ENCODE data around the gene CTNNA2. TPM values are rescaled to one million over a fixed set of nuclear protein-coding genes. Genes with fewer than 3 reads are reported as not detected.
"Not testable (repeated sequence)": the region's sequence is repeated elsewhere in the genome, so short reads cannot be mapped to it uniquely, and the experiment has no call there.

Gene CTNNA2
- total RNA-seq, 4 donors from 2014 or later, result 0.40 to 1.7 (median 1.5) TPM; not detected in 1

DNA sequence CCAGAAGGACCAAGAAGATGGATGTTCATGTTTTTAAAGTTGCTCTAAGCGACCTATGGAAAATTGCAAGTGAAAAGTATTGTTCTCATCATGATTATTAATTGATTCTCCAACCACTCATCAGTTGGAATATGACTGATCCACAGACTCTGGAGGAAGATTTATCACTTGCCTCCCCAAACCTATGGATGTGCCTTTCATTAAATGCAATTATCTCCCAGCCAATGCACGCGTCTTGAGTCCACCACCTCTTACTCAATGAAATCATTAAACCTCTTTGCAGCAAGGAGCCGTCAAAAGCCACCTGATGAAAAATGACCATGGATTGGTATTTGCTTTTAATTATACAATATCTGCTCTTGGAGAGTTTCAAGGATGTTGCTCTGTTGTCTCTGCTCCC is 626.1 kb downstream of the CTNNA2 start:
- no peaks in the 10 kb centered on the region for H3K27me3 ChIP-seq
- TF ChIP-seq POLR2A (IDR thresholded peaks at IDR 0.05) (no peak), EP300 (IDR thresholded peaks at IDR 0.05; ENCODE audit: low read depth) (no peak), POLR2AphosphoS5 (IDR thresholded peaks at IDR 0.05) (no peak)
- TF ChIP-seq, protein P1, sequence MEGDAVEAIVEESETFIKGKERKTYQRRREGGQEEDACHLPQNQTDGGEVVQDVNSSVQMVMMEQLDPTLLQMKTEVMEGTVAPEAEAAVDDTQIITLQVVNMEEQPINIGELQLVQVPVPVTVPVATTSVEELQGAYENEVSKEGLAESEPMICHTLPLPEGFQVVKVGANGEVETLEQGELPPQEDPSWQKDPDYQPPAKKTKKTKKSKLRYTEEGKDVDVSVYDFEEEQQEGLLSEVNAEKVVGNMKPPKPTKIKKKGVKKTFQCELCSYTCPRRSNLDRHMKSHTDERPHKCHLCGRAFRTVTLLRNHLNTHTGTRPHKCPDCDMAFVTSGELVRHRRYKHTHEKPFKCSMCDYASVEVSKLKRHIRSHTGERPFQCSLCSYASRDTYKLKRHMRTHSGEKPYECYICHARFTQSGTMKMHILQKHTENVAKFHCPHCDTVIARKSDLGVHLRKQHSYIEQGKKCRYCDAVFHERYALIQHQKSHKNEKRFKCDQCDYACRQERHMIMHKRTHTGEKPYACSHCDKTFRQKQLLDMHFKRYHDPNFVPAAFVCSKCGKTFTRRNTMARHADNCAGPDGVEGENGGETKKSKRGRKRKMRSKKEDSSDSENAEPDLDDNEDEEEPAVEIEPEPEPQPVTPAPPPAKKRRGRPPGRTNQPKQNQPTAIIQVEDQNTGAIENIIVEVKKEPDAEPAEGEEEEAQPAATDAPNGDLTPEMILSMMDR (IDR thresholded peaks at IDR 0.05), result no peak
- 86 to 89% methylated on average over 1 to 4 of the region's 4 CpGs for WGBS, 2 donors (ENCODE audit: low coverage in 1 of 2)
- in situ Hi-C loops (cut with MboI; ENCODE audit: low pct_ligation_motif_present in 1 of 4, low pct_unique_long_range_greater_than_20kb in 1 of 4, low sequenced_read_pairs in 3 of 4), result no loop called here
- DNase-seq, result no peak
- H3K4me3 ChIP-seq, result no peak overlapping the region
- H3K36me3 ChIP-seq, result no peaks in the 10 kb centered on the region
- no peak overlapping the region for H3K27ac ChIP-seq
- no peaks in the 10 kb centered on the region for H3K9me3 ChIP-seq
- peaks cover 0 to 8% (median 3%) of the 10 kb centered on the region in 4 donors for H3K4me1 ChIP-seq
- intact Hi-C loops (cut with DNase I; ENCODE audit: low total_unique reads), result no loop called here

DNA sequence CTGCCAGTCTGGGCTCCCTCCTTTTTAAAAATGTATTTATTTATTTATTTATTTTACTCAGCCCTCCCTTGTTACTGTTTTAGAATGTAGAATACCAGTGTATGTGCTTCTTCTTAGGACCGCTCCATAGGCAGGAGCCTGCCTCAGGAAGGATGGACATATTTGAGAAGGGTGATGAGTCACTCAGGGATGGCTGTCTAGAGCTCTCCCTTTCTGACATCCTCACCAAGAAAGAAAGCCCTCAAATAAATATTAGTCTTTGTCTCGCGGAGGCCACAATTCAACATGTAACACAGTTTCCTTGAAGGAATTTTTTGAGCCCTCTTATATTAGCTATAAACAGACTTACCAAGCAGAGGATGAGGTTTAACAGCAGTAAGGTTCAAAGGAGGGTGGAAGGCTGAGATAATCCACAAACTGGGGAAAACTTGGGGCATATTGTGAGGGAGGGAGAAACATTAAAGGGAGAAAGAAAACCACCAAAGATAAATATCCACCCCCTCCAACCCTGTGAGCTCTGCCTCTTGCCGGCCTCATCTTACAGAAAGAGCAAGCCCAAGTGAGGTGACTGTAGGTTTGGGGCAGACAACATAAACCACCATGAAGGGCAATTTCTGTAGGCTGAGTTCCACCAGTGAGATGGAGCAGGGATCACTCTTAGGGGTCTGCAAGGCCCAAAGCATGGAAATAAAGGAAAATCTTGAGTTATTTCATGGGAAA is 628.3 kb downstream of the CTNNA2 start:
- in situ Hi-C loops (cut with MboI; ENCODE audit: low pct_ligation_motif_present in 1 of 4, low pct_unique_long_range_greater_than_20kb in 1 of 4, low sequenced_read_pairs in 3 of 4), result no loop called here
- H3K27me3 ChIP-seq, result no peaks in the 10 kb centered on the region
- TF ChIP-seq, protein P1 (IDR thresholded peaks at IDR 0.05), result no peak
- TF ChIP-seq EP300 (IDR thresholded peaks at IDR 0.05; ENCODE audit: low read depth) (no peak), POLR2AphosphoS5 (IDR thresholded peaks at IDR 0.05) (no peak), POLR2A (IDR thresholded peaks at IDR 0.05) (no peak)
- no peaks in the 10 kb centered on the region for H3K36me3 ChIP-seq
- intact Hi-C loops (cut with DNase I; ENCODE audit: low total_unique reads), result no loop called here
- peaks cover 0 to 13% (median 5%) of the 10 kb centered on the region in 4 donors for H3K4me1 ChIP-seq
- DNase-seq, result no peak
- no peaks in the 10 kb centered on the region for H3K9me3 ChIP-seq
- 89 to 92% methylated on average over 4 of the region's 4 CpGs for WGBS, 2 donors (ENCODE audit: low coverage in 1 of 2)
- H3K4me3 ChIP-seq, result no peak overlapping the region
- no peak overlapping the region for H3K27ac ChIP-seq

DNA sequence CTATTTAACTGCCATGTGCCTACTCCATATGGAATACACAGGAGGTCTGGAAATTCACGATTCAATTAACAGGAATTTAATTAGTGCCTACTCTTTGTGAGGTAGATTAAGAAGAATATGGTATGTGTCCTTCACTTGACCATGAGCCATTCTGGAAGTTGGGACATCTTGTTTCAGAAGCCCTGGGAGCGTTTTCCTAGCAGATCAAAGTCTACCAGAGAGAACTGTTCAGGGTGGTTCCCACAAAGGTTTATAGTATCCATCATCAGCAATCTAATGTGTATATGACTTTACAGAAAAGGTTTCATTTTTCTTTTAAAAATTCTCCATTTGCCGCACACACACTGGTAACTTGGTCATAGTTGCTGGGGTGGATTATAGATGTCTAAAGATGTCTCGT is 632.6 kb downstream of the CTNNA2 start:
- Histone ChIP-seq H3K27me3 (no peaks in the 10 kb centered on the region), H3K27ac (no peak overlapping the region), H3K4me1 (peaks cover 0 to 7% (median 1%) of the 10 kb centered on the region in 4 donors), H3K4me3 (no peak overlapping the region), H3K9me3 (no peaks in the 10 kb centered on the region), H3K36me3 (no peaks in the 10 kb centered on the region)
- intact Hi-C loops (cut with DNase I; ENCODE audit: low total_unique reads), result no loop called here
- WGBS, 2 donors (ENCODE audit: low coverage in 1 of 2), result 66 to 71% methylated on average over 4 of the region's 4 CpGs
- TF ChIP-seq, protein P1 (IDR thresholded peaks at IDR 0.05), result no peak
- TF ChIP-seq POLR2AphosphoS5 (IDR thresholded peaks at IDR 0.05) (no peak), POLR2A (IDR thresholded peaks at IDR 0.05) (no peak), EP300 (IDR thresholded peaks at IDR 0.05; ENCODE audit: low read depth) (no peak)
- no peak for DNase-seq
- in situ Hi-C loops (cut with MboI; ENCODE audit: low pct_ligation_motif_present in 1 of 4, low pct_unique_long_range_greater_than_20kb in 1 of 4, low sequenced_read_pairs in 3 of 4), result no loop called here

DNA sequence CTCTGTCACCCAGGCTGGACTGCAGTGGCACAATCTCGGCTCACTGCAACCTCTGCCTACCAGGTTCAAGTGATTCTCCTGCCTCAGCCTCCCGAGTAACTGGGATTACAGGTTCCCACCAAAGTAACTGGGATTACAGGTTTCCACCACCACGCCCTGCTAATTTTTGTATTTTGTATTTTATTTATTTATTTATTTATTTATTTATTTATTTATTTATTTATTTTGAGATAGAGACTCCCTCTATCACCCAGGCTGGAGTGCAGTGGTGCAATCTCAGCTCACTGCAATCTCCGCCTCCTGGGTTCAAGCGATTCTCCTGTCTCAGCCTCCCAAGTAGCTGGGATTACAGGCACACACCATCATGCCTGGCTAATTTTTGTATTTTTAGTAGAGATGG is 633.9 kb downstream of the CTNNA2 start:
- H3K4me1 ChIP-seq; H3K27ac ChIP-seq; DNase-seq; intact Hi-C loops (cut with DNase I; ENCODE audit: low total_unique reads); H3K36me3 ChIP-seq; H3K4me3 ChIP-seq; in situ Hi-C loops (cut with MboI; ENCODE audit: low pct_ligation_motif_present in 1 of 4, low pct_unique_long_range_greater_than_20kb in 1 of 4, low sequenced_read_pairs in 3 of 4); H3K27me3 ChIP-seq; H3K9me3 ChIP-seq: not testable (repeated sequence)
- WGBS, 2 donors (ENCODE audit: low coverage in 1 of 2), result 86% methylated on average over 5 of the region's 5 CpGs; no CpG with 5 or more reads in 1 of the 2 donors

DNA sequence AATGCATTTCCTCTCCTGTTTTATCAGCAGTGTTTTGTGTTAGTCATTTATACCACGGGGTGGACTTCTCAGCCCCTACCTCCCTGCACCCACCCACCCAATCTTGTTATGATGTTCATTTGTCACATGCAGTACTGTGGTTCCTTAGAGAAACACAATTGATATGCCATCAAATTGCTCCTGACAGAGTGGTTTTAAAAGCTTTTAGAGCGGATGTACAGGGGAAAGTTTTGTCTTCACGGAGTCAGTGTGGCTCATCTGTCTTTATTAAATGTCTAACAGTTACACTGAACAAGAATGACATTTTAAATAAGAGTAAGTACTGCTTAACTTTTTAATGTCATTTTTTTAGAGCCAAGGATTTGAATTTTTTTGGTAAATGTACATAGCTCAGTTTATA is 634.8 kb downstream of the CTNNA2 start:
- Histone ChIP-seq H3K4me3 (no peak overlapping the region), H3K9me3 (no peaks in the 10 kb centered on the region), H3K27me3 (no peaks in the 10 kb centered on the region), H3K27ac (no peak overlapping the region), H3K4me1 (peaks cover 0 to 7% (median 1%) of the 10 kb centered on the region in 4 donors), H3K36me3 (no peaks in the 10 kb centered on the region)
- no peak for DNase-seq
- intact Hi-C loops (cut with DNase I; ENCODE audit: low total_unique reads) (no loop called here), in situ Hi-C loops (cut with MboI; ENCODE audit: low pct_ligation_motif_present in 1 of 4, low pct_unique_long_range_greater_than_20kb in 1 of 4, low sequenced_read_pairs in 3 of 4) (no loop called here)
- no peak for TF ChIP-seq POLR2AphosphoS5 (IDR thresholded peaks at IDR 0.05)
- TF ChIP-seq, protein P1 (IDR thresholded peaks at IDR 0.05), result no peak
- TF ChIP-seq POLR2A (IDR thresholded peaks at IDR 0.05), result no peak
- no peak for TF ChIP-seq EP300 (IDR thresholded peaks at IDR 0.05; ENCODE audit: low read depth)
- WGBS, 2 donors (ENCODE audit: low coverage in 1 of 2), result 56 to 70% methylated on average over 3 of the region's 3 CpGs

All from transverse colon (tissue), 4 donors.